ENCODE data around the gene PXDN. TPM values are rescaled to one million over a fixed set of nuclear protein-coding genes. Genes with fewer than 3 reads are reported as not detected.

The PXDN gene
- total RNA-seq = 274 to 292 TPM (median 277 TPM) in 3 replicates

GRCh38 chr2:1744446-1745170 lies at the start of gene PXDN:
PXDN (minus strand) TSS chr2:1744515; CDS start chr2:1744455, 60 bp downstream.
- Mint-ChIP-seq H3K36me3 (peaks cover 4% of the 10 kb centered on the region), H3K4me3 (peak within 1 kb of the TSS; percentile 99), H3K27ac (peak within 1 kb of the TSS; percentile 91), H3K4me1 (peaks cover 33% of the 10 kb centered on the region), H3K9me3 (no peaks in the 10 kb centered on the region), H3K27me3 (ENCODE audit: low read depth) (peaks cover 20% of the 10 kb centered on the region)
- TF ChIP-seq CTCF (IDR thresholded peaks at IDR 0.05; ENCODE audit: unreplicated experiment) = no peak
- peak; percentile 59 to 69 for DNase-seq (ENCODE audit: low spot score in 2 of 2, unreplicated experiment in 2 of 2)

GRCh38 chr2:1793868-1794445 lies 49.6 kb upstream of the PXDN start:
- Mint-ChIP-seq H3K27me3 (ENCODE audit: low read depth) (peaks cover 4% of the 10 kb centered on the region), H3K4me3 (no peak overlapping the region), H3K36me3 (no peaks in the 10 kb centered on the region), H3K9me3 (no peaks in the 10 kb centered on the region), H3K4me1 (peaks cover 40% of the 10 kb centered on the region), H3K27ac (peak overlapping the region; percentile 25)
- no peak for DNase-seq (ENCODE audit: low spot score in 2 of 2, unreplicated experiment in 2 of 2)
- no peak for TF ChIP-seq CTCF (IDR thresholded peaks at IDR 0.05; ENCODE audit: unreplicated experiment)

GRCh38 chr2:1793001-1793867 lies 48.9 kb upstream of the PXDN start:
- H3K27me3 Mint-ChIP-seq (ENCODE audit: low read depth) = peaks cover 2% of the 10 kb centered on the region
- H3K4me1 Mint-ChIP-seq = peaks cover 43% of the 10 kb centered on the region
- H3K27ac Mint-ChIP-seq = peak overlapping the region; percentile 25
- no peak overlapping the region for H3K4me3 Mint-ChIP-seq
- DNase-seq (ENCODE audit: low spot score in 2 of 2, unreplicated experiment in 2 of 2) = no peak
- no peaks in the 10 kb centered on the region for H3K9me3 Mint-ChIP-seq
- TF ChIP-seq CTCF (IDR thresholded peaks at IDR 0.05; ENCODE audit: unreplicated experiment) = no peak
- H3K36me3 Mint-ChIP-seq = no peaks in the 10 kb centered on the region

- no peaks in the 10 kb centered on the region for H3K9me3 Mint-ChIP-seq
- H3K4me1 Mint-ChIP-seq = peaks cover 52% of the 10 kb centered on the region
- DNase-seq (ENCODE audit: low spot score in 2 of 2, unreplicated experiment in 2 of 2) = no peak
- peak overlapping the region; percentile 79 for H3K27ac Mint-ChIP-seq
- TF ChIP-seq CTCF (IDR thresholded peaks at IDR 0.05; ENCODE audit: unreplicated experiment) = no peak
- H3K36me3 Mint-ChIP-seq = no peaks in the 10 kb centered on the region
- H3K27me3 Mint-ChIP-seq (ENCODE audit: low read depth) = peaks cover 2% of the 10 kb centered on the region
- H3K4me3 Mint-ChIP-seq = no peak overlapping the region
Observed at GRCh38 chr2:1791685-1792435, 47.5 kb upstream of the PXDN start.

- Mint-ChIP-seq H3K36me3 (no peaks in the 10 kb centered on the region), H3K4me3 (no peak overlapping the region), H3K9me3 (no peaks in the 10 kb centered on the region), H3K27me3 (ENCODE audit: low read depth) (peaks cover 2% of the 10 kb centered on the region), H3K4me1 (peaks cover 55% of the 10 kb centered on the region), H3K27ac (peak overlapping the region; percentile 79)
- no peak for DNase-seq (ENCODE audit: low spot score in 2 of 2, unreplicated experiment in 2 of 2)
- TF ChIP-seq CTCF (IDR thresholded peaks at IDR 0.05; ENCODE audit: unreplicated experiment) = no peak
Observed at GRCh38 chr2:1791006-1791605, 46.8 kb upstream of the PXDN start.
